GM19452 (cell line): Measurements from ENCODE around the gene PRMT3.
A peak's percentile ranks its signal among the peaks of the same experiment; 100 is the strongest.
"Not testable (repeated sequence)": the region's sequence is repeated elsewhere in the genome, so short reads cannot be mapped to it uniquely, and the experiment has no call there.

ENCODE experiments used
- ATAC-seq: cut with Tn5 transposase; IDR thresholded peaks from one replicate; pipeline ENCODE4 v1.9.1; 2021; ENCODE audit not compliant: unreplicated experiment

Gene PRMT3

GRCh38 chr11:20387261-20388095, at the start of gene PRMT3:
Gene PRMT3 (plus strand): TSS chr11:20387716. CDS start chr11:20387747, 31 bp downstream.
- peak; percentile 83 for ATAC-seq

GRCh38 chr11:20342347-20343141, 45.0 kb upstream of the PRMT3 start:
- no peak for ATAC-seq

DNA sequence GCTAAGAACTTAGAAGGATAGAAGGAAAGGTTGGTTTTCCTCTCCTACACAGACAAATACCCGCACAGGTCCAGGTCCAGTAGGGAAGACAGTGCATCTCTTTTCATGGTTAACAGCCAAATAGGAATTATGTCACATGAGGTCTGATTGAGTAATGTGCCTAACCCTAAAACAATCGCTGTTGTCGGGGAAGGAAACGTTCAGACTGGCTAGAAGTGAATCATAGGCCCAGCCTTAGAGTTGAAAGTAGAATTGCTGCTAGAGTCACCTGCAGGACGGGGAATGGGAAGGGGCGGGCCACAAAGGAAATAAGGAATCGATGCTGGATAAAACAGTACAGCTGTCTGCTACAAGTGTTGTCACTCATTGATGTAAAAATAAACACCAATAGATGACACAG, 36.4 kb upstream of the PRMT3 start:
- no peak for ATAC-seq

- ATAC-seq: no peak
These were observed 35.7 kb upstream of the PRMT3 start for GRCh38 chr11:20351751-20352262.

DNA sequence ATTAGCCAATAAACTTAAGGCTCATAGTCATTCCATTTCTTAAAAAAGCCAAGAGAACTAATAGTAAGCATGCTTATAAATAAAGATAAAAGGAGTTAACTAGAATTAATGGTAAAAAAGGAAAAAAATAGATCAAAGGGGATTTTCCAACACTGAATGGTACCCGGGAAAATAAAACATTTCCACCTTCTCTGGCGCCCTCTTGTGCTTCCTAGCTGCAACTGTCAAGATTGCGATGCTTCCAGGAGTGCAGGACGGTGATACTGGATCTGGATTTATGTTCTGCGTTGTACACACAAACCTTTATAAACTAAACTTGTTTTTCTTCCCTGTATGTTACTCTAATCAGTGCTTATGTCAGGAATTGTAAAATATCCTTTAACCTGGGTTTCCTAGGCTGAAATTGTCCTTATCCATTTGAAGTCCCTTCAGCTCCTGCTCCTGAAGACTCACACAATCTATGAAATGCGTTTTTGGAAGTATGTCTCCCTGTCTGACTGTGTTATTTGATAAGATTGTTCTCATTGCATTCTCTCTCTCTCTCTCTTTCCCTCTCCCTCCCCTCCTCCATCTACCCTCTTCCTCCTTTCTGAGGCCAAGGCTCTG, 33.6 kb upstream of the PRMT3 start:
- no peak for ATAC-seq

GRCh38 chr11:20355221-20356219, 32.0 kb upstream of the PRMT3 start:
- ATAC-seq: peak; percentile 87

- ATAC-seq: no peak
These were observed 30.4 kb upstream of the PRMT3 start for GRCh38 chr11:20357150-20357549.

- ATAC-seq: peak; percentile 45
These were observed 26.9 kb upstream of the PRMT3 start for GRCh38 chr11:20360650-20361049.

DNA sequence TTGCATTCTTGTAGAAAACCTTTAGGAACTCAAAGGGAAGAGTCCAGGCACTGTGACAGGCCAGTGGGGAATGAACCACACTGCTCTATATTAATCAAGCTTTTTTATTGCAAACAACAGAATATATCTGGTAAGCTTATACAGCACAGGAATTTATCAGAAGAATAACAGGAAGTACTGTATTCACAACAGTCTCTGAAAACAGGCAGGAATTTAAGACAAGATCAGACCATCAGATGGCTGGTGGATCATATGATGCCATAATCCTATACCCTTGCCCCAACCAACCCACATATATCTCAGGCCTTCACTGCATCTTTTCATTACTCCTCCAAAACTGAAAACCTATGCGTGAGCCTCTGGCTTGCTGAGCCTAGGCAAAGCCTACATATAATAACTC, 25.0 kb upstream of the PRMT3 start:
- no peak for ATAC-seq

- ATAC-seq: peak; percentile 12
These were observed 24.4 kb upstream of the PRMT3 start for GRCh38 chr11:20363149-20363499.

DNA sequence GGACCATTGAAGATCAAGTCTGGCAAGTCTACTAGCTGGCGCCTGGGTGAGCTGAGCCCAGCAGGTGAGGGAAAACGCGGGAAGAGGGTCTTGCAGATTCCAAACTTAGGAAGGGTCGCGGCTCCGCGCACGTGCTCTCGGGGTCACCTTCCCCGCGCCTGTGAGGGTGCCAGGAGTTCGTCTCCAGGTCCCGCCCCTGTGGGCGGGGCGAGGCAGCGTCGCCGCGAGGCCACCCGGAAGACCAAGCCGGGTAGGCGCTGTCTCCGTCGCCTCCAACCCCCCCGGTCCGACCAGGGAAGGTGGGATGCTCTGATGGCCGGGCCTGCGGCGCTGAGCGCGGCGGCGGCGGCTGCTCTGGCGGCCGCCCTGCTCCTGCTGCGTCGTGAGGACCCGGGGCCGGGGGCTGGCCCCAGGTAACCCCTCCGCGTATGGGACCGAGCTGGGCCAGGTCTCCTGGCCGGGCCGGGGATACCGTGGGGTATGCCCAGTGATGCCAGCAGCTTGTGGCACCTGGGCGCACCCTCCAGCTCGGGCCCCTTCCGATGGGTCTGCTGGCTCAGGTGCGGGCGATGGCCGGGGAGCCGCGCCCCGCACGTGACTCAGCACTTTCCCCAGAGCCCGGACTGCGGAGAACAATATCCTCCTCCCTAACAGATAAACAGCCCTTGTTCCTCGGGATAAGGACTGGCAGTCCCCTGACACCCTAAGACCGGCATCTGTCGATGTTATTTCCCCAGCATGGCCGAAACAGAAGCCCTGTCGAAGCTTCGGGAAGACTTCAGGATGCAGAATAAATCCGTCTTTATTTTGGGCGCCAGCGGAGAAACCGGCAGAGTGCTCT, 23.8 kb upstream of the PRMT3 start, which contains the start of gene HTATIP2:
TSS of gene HTATIP2 (plus strand) at position 215 of the 841 bp plus-strand sequence. CDS start at position 739, 524 bp downstream.
- ATAC-seq: peak; percentile 93

DNA sequence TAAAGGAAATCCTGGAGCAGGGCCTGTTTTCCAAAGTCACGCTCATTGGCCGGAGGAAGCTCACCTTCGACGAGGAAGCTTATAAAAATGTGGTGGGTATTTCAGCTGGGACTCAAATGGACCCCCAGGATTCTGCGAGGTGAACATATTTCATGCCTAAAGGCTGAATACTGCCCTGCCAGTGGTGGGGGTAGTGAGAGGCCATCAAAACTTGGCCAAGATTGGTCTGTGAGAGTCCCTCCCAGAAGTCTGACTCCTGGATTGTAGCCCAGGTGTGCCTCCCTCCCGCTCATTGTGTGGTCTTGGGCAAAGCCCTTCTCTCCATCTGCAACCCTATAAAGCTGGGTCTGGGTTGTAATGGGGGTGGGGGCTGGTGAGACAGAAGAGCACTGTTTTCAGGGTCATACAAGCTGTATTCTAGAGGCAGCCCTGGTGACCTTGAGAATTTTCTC, 23.1 kb upstream of the PRMT3 start:
- peak; percentile 8 for ATAC-seq

DNA sequence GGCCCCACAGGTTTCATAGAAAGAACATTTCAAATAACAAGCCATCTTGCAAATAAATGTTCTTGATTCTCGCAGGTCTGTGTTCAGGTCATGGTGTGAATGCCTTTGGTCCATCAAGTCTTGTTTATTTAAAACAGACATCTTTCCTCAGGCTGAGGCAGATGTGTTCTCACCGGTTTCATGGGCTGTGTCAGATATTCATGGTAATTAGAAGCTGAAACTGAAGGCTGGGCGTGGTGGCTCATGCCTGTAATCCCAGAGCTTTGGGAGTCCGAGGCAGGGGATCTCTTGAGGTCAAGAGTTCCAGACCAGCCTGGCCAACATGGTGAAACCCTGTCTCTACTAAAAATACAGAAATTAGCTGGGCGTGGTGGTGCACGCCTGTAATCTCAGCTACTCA, 22.1 kb upstream of the PRMT3 start:
- not testable (repeated sequence) for ATAC-seq

DNA sequence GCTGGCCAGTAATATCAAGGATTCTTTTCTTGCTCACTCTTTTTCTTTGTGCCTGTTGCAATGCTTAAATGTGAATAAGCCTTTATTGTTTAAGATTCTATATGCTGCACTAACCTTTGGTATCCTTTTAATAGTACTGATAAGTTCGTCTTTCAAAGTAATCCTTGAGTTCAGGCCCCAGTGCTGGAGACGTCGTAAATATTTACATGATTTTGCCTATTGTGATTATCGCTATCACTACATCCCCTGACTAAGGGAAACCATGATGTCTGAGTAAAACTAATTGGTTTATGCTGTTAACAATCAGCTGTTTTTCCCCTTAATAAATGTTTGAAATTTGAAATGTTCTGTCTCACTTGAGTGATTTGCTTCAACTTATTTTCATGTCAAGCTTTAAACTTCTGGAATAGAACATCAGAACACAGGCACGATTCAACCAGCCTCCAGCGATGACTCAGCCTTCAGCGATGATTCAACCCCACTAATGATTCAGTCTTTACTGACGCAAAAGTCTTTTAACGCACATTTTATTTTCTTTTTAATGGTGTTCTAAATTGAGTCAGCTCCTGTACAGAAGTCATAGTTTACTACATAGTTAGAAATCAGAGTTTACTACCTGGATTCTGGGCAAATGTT, 20.1 kb upstream of the PRMT3 start:
- no peak for ATAC-seq

DNA sequence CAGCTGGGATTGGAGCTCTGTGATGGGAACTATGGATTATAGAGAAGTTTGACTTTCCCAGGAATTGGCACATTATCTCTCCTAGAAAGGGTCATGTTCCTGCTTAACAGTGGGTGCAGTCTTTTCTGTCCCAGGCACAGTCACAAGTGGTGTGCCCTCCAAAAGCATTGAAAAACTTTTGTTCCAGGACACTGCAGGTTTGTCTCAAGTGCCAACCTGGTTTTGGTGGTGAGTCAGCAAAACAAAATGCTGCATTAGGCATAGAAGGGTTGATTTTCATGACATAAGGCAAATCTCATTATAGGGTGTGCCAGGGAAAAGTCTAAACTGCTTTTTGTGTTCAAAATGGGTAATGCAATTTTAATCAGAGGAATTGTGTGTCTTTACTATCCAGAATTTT, 19.1 kb upstream of the PRMT3 start:
- ATAC-seq: no peak

DNA sequence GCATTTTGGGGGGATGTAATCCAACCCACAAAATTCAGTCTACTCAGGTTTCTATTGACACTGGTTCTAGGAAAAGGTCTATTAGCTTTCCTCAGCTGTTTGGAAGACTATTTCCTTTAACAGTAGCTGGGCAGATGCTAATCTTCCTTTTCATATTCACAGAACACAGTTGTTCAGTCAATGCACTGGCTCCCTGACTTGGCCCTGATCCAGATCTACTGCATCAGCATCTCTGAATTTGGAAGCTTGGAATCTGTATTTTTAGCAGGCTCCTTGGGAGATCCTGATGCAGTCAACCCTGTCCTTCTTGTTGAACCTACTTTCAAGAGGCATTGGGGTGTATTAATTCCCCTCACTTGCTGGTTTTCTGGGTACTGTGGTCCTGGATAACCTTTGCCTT, 17.7 kb upstream of the PRMT3 start:
- no peak for ATAC-seq

DNA sequence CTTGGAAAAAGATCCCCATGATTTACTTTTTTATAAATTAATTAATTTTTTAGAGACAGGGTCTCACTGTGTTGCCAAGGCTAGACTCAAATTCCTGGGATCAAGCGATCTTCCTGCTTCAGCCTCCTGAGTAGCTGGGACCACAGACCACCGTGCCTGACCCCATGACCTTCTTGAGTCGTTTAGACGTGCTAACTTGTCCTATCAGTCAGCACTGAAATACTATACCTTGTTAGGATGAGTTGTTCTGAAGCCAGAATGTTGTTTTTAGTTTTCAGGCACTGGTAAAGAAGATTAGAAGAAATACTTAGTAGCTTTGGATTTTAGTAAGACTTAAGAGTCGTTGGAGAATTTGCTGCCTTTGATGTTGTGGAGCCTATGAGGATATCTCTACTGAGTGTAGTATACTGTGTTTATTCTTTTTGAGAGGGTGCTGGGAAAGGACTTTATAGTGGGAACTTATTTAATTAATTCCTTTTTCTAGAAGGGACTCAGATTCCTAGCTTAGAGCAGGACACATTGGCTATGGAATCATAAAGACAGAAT, 15.4 kb upstream of the PRMT3 start:
- ATAC-seq: no peak

DNA sequence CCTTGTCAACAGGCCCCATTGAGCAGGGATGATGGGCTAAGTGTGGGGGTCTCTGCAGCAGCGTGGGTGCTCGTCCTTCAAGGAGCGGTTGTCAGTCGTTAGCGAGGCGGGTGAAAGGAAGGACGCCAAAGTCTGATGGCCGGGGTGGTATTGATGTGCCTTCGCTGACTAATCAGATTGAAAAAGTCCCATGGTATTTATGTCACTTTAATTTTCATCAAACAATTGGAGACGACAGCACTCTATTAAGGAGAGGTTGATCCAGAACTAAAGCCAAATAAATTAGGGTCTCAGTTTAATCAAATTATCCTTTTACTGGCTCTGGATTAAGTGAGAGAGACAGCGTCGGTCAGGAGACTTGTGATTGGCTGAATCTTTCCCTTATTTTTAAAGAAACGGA, 14.4 kb upstream of the PRMT3 start:
- ATAC-seq: no peak
